K562 (cell line): ENCODE data around the gene KAZN. TPM values are rescaled to one million over a fixed set of nuclear protein-coding genes. Genes with fewer than 3 reads are reported as not detected.

ENCODE experiments used
- ATAC-seq: fragments of 200-7000 bp; cut with Tn5 transposase; 3 replicates; pipeline ENCODE4 v1.9.1; 2020; ENCODE audit warnings: moderate library complexity
- BruUV-seq: library from RNA; stranded (reverse); fragments of 400-500 nt; replicated peaks from 2 replicates; lab custom pipeline; 2021; lab: Mats Ljungman, UMichigan
- CTCF ChIA-PET: fragments of 300-600 bp; formaldehyde crosslinking; extraction: SDS; loops from one replicate; lab custom pipeline; 2021; ENCODE audit warnings: low intra/inter-chr PET ratio; lab: Yijun Ruan, JAX
- POLR2A ChIA-PET: fragments of 300-600, 350-650 bp; sonication (Branson Sonifier 250); formaldehyde crosslinking; extraction: SDS; loops from one replicate; lab custom pipeline; 2021; ENCODE audit warnings: antibody characterized with exemption, inconsistent platforms; lab: Yijun Ruan, JAX
- DNase-seq, 4 experiments: peaks; one replicate each; pipeline versions ENCODE4 v3.0.0 to v3.0.0-alpha.2; 2011 to 2018; ENCODE audit warnings: low spot score in 3 of 4, mixed read lengths in 3 of 4; ENCODE audit errors: extremely low read depth in 1 of 4
- FAIRE-seq: peaks from 2 replicates; lab custom pipeline; 2011; peaks lifted over from hg19 to GRCh38; lab: Jason Lieb, UNC
- H2AFZ ChIP-seq: 2 replicates; pipeline ENCODE4 v1.6.0; 2011; ENCODE audit warnings: low read depth, low read length, control low read depth, inconsistent platforms
- H3K27ac ChIP-seq: fragments of 200-600 bp; 3 replicates; pipeline ENCODE4 v1.8.0; 2011; ENCODE audit warnings: low read depth, mild to moderate bottlenecking, control low read depth, inconsistent platforms, low read length, moderate library complexity, mixed read lengths; ENCODE audit errors: extremely low read depth
- H3K27me3 ChIP-seq, 2 experiments: fragments of 300-600 bp in 1 of 2; 2 replicates in 1 of 2; 3 replicates in 1 of 2; pipeline versions ENCODE4 v1.6.0 to v1.8.0; 2011; ENCODE audit warnings: inconsistent platforms in 2 of 2, low read length in 2 of 2, mild to moderate bottlenecking in 1 of 2, mixed read lengths in 1 of 2, moderate library complexity in 1 of 2; ENCODE audit not compliant: control insufficient read depth in 2 of 2, insufficient read depth in 2 of 2
- H3K36me3 ChIP-seq: fragments of 300-600 bp; 3 replicates; pipeline ENCODE4 v1.8.0; 2011; ENCODE audit warnings: mild to moderate bottlenecking, low read length, inconsistent platforms; ENCODE audit not compliant: control insufficient read depth, insufficient read depth
- H3K4me1 ChIP-seq, 2 experiments: fragments of 200-600 bp in 1 of 2; replicated peaks in 1 of 2; 2 replicates in 1 of 2; 3 replicates in 1 of 2; pipeline versions ENCODE4 v1.5.1 to v1.8.0; 2011; ENCODE audit warnings: inconsistent platforms in 2 of 2, low read length in 2 of 2, mild to moderate bottlenecking in 1 of 2, mixed read lengths in 1 of 2, moderate library complexity in 1 of 2; ENCODE audit not compliant: control insufficient read depth in 2 of 2, insufficient read depth in 2 of 2
- H3K4me2 ChIP-seq: 2 replicates; pipeline ENCODE4 v1.6.1; 2011; ENCODE audit warnings: low read length, control low read depth, inconsistent platforms, mixed read lengths; ENCODE audit not compliant: insufficient read depth
- H3K4me3 ChIP-seq: fragments of 200-600 bp; sonication (generic), shearing (Covaris generic); 2 replicates; pipeline ENCODE4 v1.5.1; 2016; ENCODE audit warnings: control low read depth, inconsistent platforms
- H3K79me2 ChIP-seq: fragments of 200-600 bp; 3 replicates; pipeline ENCODE4 v1.8.0; 2011; ENCODE audit warnings: low read length, inconsistent platforms; ENCODE audit not compliant: control insufficient read depth, insufficient read depth
- H3K9ac ChIP-seq, 2 experiments: 2 replicates each; pipeline versions ENCODE4 v1.6.0 to v1.6.1; 2011; ENCODE audit warnings: low read depth in 2 of 2, low read length in 2 of 2, control low read depth in 1 of 2, inconsistent platforms in 1 of 2, mild to moderate bottlenecking in 1 of 2, mixed read lengths in 1 of 2; ENCODE audit not compliant: insufficient read depth in 1 of 2
- H3K9me1 ChIP-seq: one replicate; pipeline ENCODE4 v1.6.0; 2011; ENCODE audit warnings: inconsistent platforms, mild to moderate bottlenecking, low read length, moderate library complexity; ENCODE audit not compliant: control insufficient read depth, insufficient read depth
- H3K9me3 ChIP-seq: replicated peaks from 2 replicates; pipeline ENCODE4 v1.5.1; 2011; ENCODE audit warnings: low read depth, low read length, inconsistent platforms; ENCODE audit not compliant: control insufficient read depth, insufficient read depth
- H4K20me1 ChIP-seq: replicated peaks from 2 replicates; pipeline ENCODE4 v1.6.1; 2011; ENCODE audit warnings: low read length, inconsistent platforms, mixed read lengths; ENCODE audit not compliant: control insufficient read depth, insufficient read depth
- CBX3 ChIP-seq, 2 experiments: IDR thresholded peaks; 1 replicate in 1 of 2; 2 replicates in 1 of 2; pipeline ENCODE4 v1.6.1; 2012; ENCODE audit warnings: inconsistent platforms in 2 of 2, low read length in 2 of 2, borderline replicate concordance in 1 of 2, control low read depth in 1 of 2
- FOXJ2 ChIP-seq: fragments of 200-800 bp; sonication (Bioruptor generic); IDR thresholded peaks from 2 replicates; pipeline ENCODE4 v1.6.1; 2016; ENCODE audit warnings: missing genetic modification characterization, missing compliant biosample characterization
- HDAC6 ChIP-seq: IDR thresholded peaks from 2 replicates; pipeline ENCODE4 v1.6.1; 2012; ENCODE audit warnings: low read depth, mild to moderate bottlenecking, control low read depth, inconsistent platforms, low read length, moderate library complexity
- MCM3 ChIP-seq: fragments of 450-650 bp; IDR thresholded peaks from 2 replicates; pipeline ENCODE4 v1.6.1; 2016
- MCM7 ChIP-seq, 2 experiments: fragments of 450-650 bp; IDR thresholded peaks; 2 replicates each; pipeline ENCODE4 v1.6.1; 2016 to 2018
- NFE2 ChIP-seq: IDR thresholded peaks from 2 replicates; pipeline ENCODE4 v1.6.1; 2014; ENCODE audit warnings: antibody characterized with exemption, low read depth
- PHTF2 ChIP-seq: fragments of 250-450 bp; sonication (Bioruptor Pico); IDR thresholded peaks from 2 replicates; pipeline ENCODE4 v1.5.0; 2021; ENCODE audit warnings: mild to moderate bottlenecking
- TAF15 ChIP-seq: fragments of 200-400 bp; formaldehyde crosslinking; IDR thresholded peaks from 2 replicates; pipeline ENCODE4 v1.6.1; 2017; ENCODE audit warnings: mild to moderate bottlenecking, low read depth, low read length, moderate library complexity
- WHSC1 ChIP-seq: IDR thresholded peaks from one replicate; pipeline ENCODE4 v1.6.1; 2012; ENCODE audit warnings: low read length, control low read depth, inconsistent platforms
- ZKSCAN8 ChIP-seq: fragments of 200-800 bp; sonication (Bioruptor generic); IDR thresholded peaks from 2 replicates; pipeline ENCODE4 v1.6.1; 2016; ENCODE audit warnings: missing genetic modification characterization, missing compliant biosample characterization
- ZNF24 ChIP-seq: fragments of 450-650 bp; IDR thresholded peaks from 2 replicates; pipeline ENCODE4 v1.6.1; 2016
- ZNF436 ChIP-seq: fragments of 250-450, 450-650 bp; sonication (Bioruptor Pico); formaldehyde crosslinking; IDR thresholded peaks from 2 replicates; pipeline ENCODE4 v1.7.0; 2020; ENCODE audit warnings: mild to moderate bottlenecking
- WGBS: fragments of 100-300 bp; shearing (Covaris generic); methylation state at CpG from one replicate; pipeline ENCODE4 v1.1.6; 2016; ENCODE audit warnings: low coverage, mixed read lengths; ENCODE audit not compliant: insufficient coverage; ENCODE audit errors: missing lambda C conversion rate; 5-methylcytosine and 5-hydroxymethylcytosine counted together
- in situ Hi-C: fragments of 300-500 bp; cut with MboI; formaldehyde crosslinking; loops from 4 replicates; pipeline ENCODE4 v1.15.0; 2018; ENCODE audit warnings: inconsistent platforms, mixed read lengths
- intact Hi-C: fragments of 100-400 bp; cut with micrococcal nuclease; formaldehyde crosslinking; loops from 2 replicates; pipeline ENCODE4 v1.14.2; 2022
- polyA plus RNA-seq, 8 experiments: library from polyadenylated mRNA; depleted of rRNA in 4 of 8; stranded (reverse) in 5 of 8; unstranded in 3 of 8; fragments of >200 nt; fragmentation: Nextera tagmentation in 2 of 8; fragmentation: Illumina TruSeq in 1 of 8; extraction: Ambion mirVana in 2 of 8; extraction: Trizol in 1 of 8; gene quantifications; 2 replicates each; pipeline versions ENCODE4 v1.2.1 to v1.2.3, GENCODE V29; 2011 to 2014; ENCODE audit warnings: inconsistent platforms in 1 of 8, missing spikeins in 1 of 8
- total RNA-seq, 7 experiments: library from RNA; depleted of rRNA in 6 of 7; stranded (reverse); fragments of >200 nt in 6 of 7; fragmentation: Illumina TruSeq in 2 of 7; extraction: Trizol in 2 of 7; gene quantifications; 2 replicates each; pipeline versions ENCODE4 v1.2.1 to v1.2.3, GENCODE V29; 2011 to 2021; ENCODE audit warnings: low replicate concordance in 1 of 7
- TF ChIP-seq, protein P1 (sequence below): fragments of 450-650 bp; conservative IDR thresholded peaks from 2 replicates; pipeline ENCODE4 v1.6.1; 2016; ENCODE audit warnings: missing genetic modification characterization, low read depth, mild to moderate bottlenecking, control low read depth, missing compliant biosample characterization
- TF ChIP-seq, protein P2 (sequence below): fragments of 450-650 bp; IDR thresholded peaks from one replicate; pipeline ENCODE4 v1.6.1; 2018; ENCODE audit warnings: mild to moderate bottlenecking, moderate library complexity; ENCODE audit not compliant: partially characterized antibody
- TF ChIP-seq, protein P3 (sequence below), 2 experiments: IDR thresholded peaks; 2 replicates each; pipeline ENCODE4 v1.6.1; 2012; ENCODE audit warnings: improper control_type of control experiment in 2 of 2, low read depth in 2 of 2, low read length in 2 of 2, borderline replicate concordance in 1 of 2
- TF ChIP-seq, protein P4 (sequence below): fragments of 450-650 bp; formaldehyde crosslinking; IDR thresholded peaks from 2 replicates; pipeline ENCODE4 v1.4.0; 2020; ENCODE audit warnings: mild to moderate bottlenecking, moderate library complexity

Gene KAZN
- total and polyA plus RNA-seq, 9 of the 15 experiments (the other 6 are each of a cell fraction or from before 2014, with no cell fraction given), result 2.1 to 21.6 (median 5.4) TPM

DNA sequence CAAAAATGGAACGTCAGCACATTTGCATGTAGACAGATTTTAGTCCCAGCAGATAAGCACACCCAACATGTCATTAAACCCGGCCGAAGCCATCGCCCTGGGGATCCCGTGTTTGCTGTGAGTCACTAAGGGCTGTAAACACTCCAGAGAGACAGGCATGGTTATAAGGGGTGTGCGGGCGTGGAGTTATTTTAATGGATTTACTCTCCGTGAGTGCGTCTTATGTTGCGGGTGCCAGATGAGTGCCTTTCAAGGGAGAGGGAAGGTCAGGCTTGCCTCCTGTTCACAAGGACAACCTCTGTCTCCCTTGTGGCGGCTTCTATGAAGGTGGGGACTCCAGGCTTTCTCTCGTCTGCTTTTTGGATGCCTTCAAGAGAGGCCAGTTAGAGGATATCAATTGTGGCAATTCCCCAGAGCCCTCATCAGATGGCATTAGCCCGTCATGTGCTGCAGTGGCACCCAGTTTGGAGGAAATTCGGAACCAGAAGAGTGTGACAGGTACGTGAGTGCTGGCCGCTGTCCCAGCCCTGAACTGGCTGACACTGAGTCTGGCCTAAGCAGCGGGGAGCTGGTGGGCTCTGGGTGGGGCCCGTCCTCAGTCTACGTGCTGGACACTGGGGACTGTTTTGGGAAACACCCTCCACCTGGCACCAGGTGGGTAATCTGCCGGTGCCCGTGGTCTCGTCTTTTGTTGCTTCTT, 331.2 kb downstream of the KAZN start:
- Histone ChIP-seq H3K27ac (peak overlapping the region; percentile 54; the same call in 2 of the 3 replicates), H3K4me1 (peaks cover 38 to 50% of the 10 kb centered on the region in 2 experiments), H3K4me2 (peak overlapping the region; percentile 60), H3K4me3 (no peak overlapping the region), H3K9ac (peak overlapping the region; percentile 3 to 40; a peak in 3 of 4 replicates), H3K9me1 (no peaks in the 10 kb centered on the region), H3K27me3 (no peaks in the 10 kb centered on the region), H2AFZ (no peak overlapping the region; the same call in 1 of the 2 replicates), H3K36me3 (peaks cover 12% of the 10 kb centered on the region; the same call in 1 of the 3 replicates), H4K20me1 (peaks cover 25% of the 10 kb centered on the region), H3K79me2 (peaks cover 57% of the 10 kb centered on the region), H3K9me3 (no peaks in the 10 kb centered on the region)
- CTCF ChIA-PET, result no interaction called here
- FAIRE-seq, result peak; percentile 93
- WGBS, result 48% methylated on average over 22 of the region's 22 CpGs
- intact Hi-C loops, result loop anchor here (5.0 kb wide), 3 partner anchors 43 to 152 kb away; no protein-coding TSS in a partner anchor
- DNase-seq, result peak; percentile 57 to 90 (median 73)
- peak; percentile 85 for ATAC-seq
- POLR2A ChIA-PET, result interaction anchor here (0.6 to 1.5 kb wide), 4 partner anchors 11 to 210 kb away, joined by 3 to 5 read pairs (median 4); no protein-coding TSS in a partner anchor
- no TSS peak for BruUV-seq
- in situ Hi-C loops, result loop anchor here (5.0 kb wide), 1 partner anchor 93 kb away; no protein-coding TSS in a partner anchor
- TF ChIP-seq FOXJ2 (tag) (peak; percentile 96), ZNF436 (no peak), MCM3 (no peak), HDAC6 (no peak), NFE2 (peak; percentile 42; the same call in 1 of the 2 replicates), CBX3 (IDR thresholded peaks at IDR 0.05; ENCODE audit: borderline replicate concordance in 1 of 2, low read length in 2 of 2) (no peak), MCM7 (IDR thresholded peaks at IDR 0.05) (no peak), ZNF24 (no peak), PHTF2 (no peak), TAF15 (no peak), WHSC1 (no peak), ZKSCAN8 (CRISPR knock-in tag) (no peak)
- TF ChIP-seq, protein P1, sequence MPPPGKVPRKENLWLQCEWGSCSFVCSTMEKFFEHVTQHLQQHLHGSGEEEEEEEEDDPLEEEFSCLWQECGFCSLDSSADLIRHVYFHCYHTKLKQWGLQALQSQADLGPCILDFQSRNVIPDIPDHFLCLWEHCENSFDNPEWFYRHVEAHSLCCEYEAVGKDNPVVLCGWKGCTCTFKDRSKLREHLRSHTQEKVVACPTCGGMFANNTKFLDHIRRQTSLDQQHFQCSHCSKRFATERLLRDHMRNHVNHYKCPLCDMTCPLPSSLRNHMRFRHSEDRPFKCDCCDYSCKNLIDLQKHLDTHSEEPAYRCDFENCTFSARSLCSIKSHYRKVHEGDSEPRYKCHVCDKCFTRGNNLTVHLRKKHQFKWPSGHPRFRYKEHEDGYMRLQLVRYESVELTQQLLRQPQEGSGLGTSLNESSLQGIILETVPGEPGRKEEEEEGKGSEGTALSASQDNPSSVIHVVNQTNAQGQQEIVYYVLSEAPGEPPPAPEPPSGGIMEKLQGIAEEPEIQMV (tag), result no peak
- TF ChIP-seq, protein P2, sequence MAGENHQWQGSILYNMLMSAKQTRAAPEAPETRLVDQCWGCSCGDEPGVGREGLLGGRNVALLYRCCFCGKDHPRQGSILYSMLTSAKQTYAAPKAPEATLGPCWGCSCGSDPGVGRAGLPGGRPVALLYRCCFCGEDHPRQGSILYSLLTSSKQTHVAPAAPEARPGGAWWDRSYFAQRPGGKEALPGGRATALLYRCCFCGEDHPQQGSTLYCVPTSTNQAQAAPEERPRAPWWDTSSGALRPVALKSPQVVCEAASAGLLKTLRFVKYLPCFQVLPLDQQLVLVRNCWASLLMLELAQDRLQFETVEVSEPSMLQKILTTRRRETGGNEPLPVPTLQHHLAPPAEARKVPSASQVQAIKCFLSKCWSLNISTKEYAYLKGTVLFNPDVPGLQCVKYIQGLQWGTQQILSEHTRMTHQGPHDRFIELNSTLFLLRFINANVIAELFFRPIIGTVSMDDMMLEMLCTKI, result no peak
- TF ChIP-seq, protein P3, sequence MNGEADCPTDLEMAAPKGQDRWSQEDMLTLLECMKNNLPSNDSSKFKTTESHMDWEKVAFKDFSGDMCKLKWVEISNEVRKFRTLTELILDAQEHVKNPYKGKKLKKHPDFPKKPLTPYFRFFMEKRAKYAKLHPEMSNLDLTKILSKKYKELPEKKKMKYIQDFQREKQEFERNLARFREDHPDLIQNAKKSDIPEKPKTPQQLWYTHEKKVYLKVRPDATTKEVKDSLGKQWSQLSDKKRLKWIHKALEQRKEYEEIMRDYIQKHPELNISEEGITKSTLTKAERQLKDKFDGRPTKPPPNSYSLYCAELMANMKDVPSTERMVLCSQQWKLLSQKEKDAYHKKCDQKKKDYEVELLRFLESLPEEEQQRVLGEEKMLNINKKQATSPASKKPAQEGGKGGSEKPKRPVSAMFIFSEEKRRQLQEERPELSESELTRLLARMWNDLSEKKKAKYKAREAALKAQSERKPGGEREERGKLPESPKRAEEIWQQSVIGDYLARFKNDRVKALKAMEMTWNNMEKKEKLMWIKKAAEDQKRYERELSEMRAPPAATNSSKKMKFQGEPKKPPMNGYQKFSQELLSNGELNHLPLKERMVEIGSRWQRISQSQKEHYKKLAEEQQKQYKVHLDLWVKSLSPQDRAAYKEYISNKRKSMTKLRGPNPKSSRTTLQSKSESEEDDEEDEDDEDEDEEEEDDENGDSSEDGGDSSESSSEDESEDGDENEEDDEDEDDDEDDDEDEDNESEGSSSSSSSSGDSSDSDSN (IDR thresholded peaks at IDR 0.05; ENCODE audit: borderline replicate concordance in 1 of 2, low read depth in 2 of 2, low read length in 2 of 2), result 0 out of 4 replicates have a peak, but pooled peaks of 1 of the 2 experiments have one; percentile 64
- TF ChIP-seq, protein P4, sequence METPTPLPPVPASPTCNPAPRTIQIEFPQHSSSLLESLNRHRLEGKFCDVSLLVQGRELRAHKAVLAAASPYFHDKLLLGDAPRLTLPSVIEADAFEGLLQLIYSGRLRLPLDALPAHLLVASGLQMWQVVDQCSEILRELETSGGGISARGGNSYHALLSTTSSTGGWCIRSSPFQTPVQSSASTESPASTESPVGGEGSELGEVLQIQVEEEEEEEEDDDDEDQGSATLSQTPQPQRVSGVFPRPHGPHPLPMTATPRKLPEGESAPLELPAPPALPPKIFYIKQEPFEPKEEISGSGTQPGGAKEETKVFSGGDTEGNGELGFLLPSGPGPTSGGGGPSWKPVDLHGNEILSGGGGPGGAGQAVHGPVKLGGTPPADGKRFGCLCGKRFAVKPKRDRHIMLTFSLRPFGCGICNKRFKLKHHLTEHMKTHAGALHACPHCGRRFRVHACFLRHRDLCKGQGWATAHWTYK, result no peak
